Measurements from ENCODE around the gene DFFA.

- TF ChIP-seq CTCF (IDR thresholded peaks at IDR 0.05) = peak; percentile 94 to 99 (median 97)
- peak in 1 of 2 donors; percentile 31 for TF ChIP-seq POLR2A (IDR thresholded peaks at IDR 0.05)
Measured at GRCh38 chr1:10430216-10431069, 41.9 kb downstream of the DFFA start, which contains the start of gene CENPS.
